Prostate gland (tissue), 2 donors: ENCODE data around the gene PLEKHA7. TPM values are rescaled to one million over a fixed set of nuclear protein-coding genes. Genes with fewer than 3 reads are reported as not detected.

Experiments used
- DNase-seq: peaks from one replicate; pipeline ENCODE4 v3.0.0-alpha.2; 2019; ENCODE audit warnings: low spot score
- H3K27ac ChIP-seq, 2 donors: fragments of 200-600 bp; sonication (generic); 2 replicates each; pipeline ENCODE4 v1.5.1; 2017 to 2019
- H3K27me3 ChIP-seq: fragments of 200-600 bp; sonication (generic); replicated peaks from 2 replicates; pipeline ENCODE4 v1.5.1; 2019; ENCODE audit not compliant: insufficient read depth
- H3K36me3 ChIP-seq, 2 donors: fragments of 200-600 bp; sonication (generic); 1 replicate in 1 of 2; 2 replicates in 1 of 2; pipeline versions ENCODE4 v1.5.1 to v1.8.1; 2017 to 2019
- H3K4me1 ChIP-seq: fragments of 200-600 bp; sonication (generic); replicated peaks from 2 replicates; pipeline ENCODE4 v1.5.1; 2019
- H3K4me3 ChIP-seq, 2 donors: fragments of 200-600 bp; sonication (generic); 2 replicates each; pipeline ENCODE4 v1.5.1; 2017 to 2019
- H3K9me3 ChIP-seq: fragments of 200-600 bp; sonication (generic); 2 replicates; pipeline ENCODE4 v1.5.1; 2017
- POLR2A ChIP-seq: fragments of 450-650 bp; IDR thresholded peaks from one replicate; pipeline ENCODE4 v1.6.1; 2016; ENCODE audit warnings: antibody characterized with exemption, mild to moderate bottlenecking
- POLR2AphosphoS5 ChIP-seq: sonication (generic); formaldehyde crosslinking; IDR thresholded peaks from one replicate; pipeline ENCODE4 v1.6.1; 2017; ENCODE audit warnings: antibody characterized with exemption
- WGBS: methylation state at CpG from one replicate; pipeline ENCODE4 v1.1.5; 2018; 5-methylcytosine and 5-hydroxymethylcytosine counted together
- intact Hi-C: fragments of 100-400 bp; cut with DNase I; formaldehyde crosslinking; loops from one replicate; pipeline ENCODE4 v1.14.2; 2022
- total RNA-seq, 2 donors: library from RNA; depleted of rRNA; stranded (reverse); fragments of >200 nt; gene quantifications; one replicate each; pipeline ENCODE4 v1.1.0, GENCODE V29; 2016
- TF ChIP-seq, protein P1 (sequence below), 4 experiments: fragments of 200-600 bp in 2 of 4; fragments of 450-650 bp in 2 of 4; sonication (generic) in 2 of 4; IDR thresholded peaks; 1 replicate in 3 of 4; 2 replicates in 1 of 4; pipeline ENCODE4 v1.5.1; 2016 to 2019; ENCODE audit warnings: antibody characterized with exemption in 4 of 4, mild to moderate bottlenecking in 2 of 4, moderate library complexity in 2 of 4

The PLEKHA7 gene
- total RNA-seq, 2 donors from 2014 or later = 14.6 to 38.3 TPM

DNA sequence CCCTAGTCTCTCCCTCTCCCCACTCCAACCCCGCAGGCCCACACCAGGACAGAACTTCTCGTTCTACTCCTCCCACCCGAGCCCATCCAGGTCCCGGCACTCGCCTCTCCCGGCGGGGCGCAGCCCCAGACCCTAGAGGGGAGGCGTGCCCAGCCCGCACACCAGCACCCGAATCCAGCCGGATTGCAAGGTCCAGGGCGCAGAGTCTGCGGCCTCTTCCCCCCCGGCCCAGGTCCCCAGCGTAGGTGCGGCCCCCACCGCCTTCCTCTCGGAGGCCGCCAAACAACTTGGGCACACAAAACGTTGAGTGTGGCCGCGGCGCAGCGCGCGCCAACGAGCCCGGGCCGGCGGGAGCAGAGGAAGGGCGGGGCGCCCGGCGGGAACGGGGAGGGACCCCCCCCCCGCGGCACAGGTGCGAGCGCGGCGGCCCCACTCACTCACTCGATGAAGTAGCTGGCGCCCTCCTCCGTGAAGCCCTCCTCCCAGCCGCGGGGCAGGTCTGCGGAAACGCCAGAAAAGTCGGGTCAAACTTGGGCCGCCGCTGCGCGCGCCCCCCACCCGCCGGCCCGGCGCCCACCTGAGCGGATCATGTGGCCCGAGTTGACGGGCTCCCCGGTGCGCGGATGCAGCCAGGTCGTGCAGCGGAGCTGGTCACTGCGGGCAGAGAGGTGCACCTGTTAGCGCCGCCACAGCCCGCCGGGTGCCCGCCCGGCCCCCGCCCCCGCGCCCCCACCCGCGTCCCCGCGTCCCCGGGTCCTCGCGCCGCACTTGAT is 480 bp downstream of the PLEKHA7 start:
- DNase-seq = no peak
- Histone ChIP-seq H3K9me3 (no peaks in the 10 kb centered on the region), H3K4me3 (peak overlapping the region; percentile 73 to 76), H3K36me3 (no peaks in the 10 kb centered on the region), H3K27me3 (no peaks in the 10 kb centered on the region), H3K27ac (peak overlapping the region in 1 of 2 donors; percentile 33), H3K4me1 (no peaks in the 10 kb centered on the region)
- TF ChIP-seq POLR2A = no peak
- TF ChIP-seq, protein P1, sequence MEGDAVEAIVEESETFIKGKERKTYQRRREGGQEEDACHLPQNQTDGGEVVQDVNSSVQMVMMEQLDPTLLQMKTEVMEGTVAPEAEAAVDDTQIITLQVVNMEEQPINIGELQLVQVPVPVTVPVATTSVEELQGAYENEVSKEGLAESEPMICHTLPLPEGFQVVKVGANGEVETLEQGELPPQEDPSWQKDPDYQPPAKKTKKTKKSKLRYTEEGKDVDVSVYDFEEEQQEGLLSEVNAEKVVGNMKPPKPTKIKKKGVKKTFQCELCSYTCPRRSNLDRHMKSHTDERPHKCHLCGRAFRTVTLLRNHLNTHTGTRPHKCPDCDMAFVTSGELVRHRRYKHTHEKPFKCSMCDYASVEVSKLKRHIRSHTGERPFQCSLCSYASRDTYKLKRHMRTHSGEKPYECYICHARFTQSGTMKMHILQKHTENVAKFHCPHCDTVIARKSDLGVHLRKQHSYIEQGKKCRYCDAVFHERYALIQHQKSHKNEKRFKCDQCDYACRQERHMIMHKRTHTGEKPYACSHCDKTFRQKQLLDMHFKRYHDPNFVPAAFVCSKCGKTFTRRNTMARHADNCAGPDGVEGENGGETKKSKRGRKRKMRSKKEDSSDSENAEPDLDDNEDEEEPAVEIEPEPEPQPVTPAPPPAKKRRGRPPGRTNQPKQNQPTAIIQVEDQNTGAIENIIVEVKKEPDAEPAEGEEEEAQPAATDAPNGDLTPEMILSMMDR (IDR thresholded peaks at IDR 0.05) = no peak
- TF ChIP-seq POLR2AphosphoS5 = no peak
- WGBS = 1% methylated on average over 49 of the region's 85 CpGs
- intact Hi-C loops = no loop called here

DNA sequence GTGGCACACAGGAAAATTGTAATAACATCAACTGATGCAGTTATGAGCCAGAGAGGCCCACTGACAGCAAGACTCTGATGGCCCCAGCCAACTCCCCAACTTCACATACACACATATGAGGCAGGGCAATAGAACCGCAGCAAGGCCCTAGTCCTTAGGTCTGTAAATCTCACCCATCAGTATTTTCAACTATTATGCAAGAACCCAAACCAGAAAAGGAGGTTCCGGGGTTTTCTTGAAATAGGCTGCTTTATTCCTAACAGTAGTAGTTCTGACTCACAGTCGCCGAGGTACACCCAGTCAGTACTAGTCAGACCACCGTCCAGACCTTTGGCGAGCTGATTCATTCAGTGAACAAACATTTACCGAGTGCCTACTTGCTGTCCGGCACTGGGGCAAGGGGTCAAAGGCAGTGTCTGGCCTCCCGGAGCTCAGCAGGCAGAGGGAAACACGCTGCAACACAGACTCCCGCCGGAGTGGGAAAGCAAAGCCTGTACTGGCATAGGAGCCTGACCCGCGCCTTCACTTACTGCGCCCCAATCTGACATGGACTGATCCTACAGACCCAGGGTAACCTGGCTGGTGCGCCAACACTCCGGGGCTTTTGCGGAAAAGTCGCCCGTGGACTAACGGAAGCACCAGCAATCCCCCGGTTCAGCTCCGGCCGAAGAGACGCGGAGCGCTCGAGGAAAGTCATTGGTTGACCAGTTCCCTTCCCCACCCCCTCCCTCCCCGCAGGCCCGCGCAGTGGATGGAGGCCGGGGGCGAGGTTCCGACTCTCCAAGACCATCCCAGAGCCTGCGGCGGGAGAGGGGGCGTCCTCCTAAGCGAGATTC is 1.3 kb downstream of the PLEKHA7 start:
- TF ChIP-seq POLR2AphosphoS5 = no peak
- TF ChIP-seq, protein P1 (IDR thresholded peaks at IDR 0.05) = no peak
- TF ChIP-seq POLR2A = peak; percentile 43
- WGBS = 19% methylated on average over 36 of the region's 38 CpGs

DNA sequence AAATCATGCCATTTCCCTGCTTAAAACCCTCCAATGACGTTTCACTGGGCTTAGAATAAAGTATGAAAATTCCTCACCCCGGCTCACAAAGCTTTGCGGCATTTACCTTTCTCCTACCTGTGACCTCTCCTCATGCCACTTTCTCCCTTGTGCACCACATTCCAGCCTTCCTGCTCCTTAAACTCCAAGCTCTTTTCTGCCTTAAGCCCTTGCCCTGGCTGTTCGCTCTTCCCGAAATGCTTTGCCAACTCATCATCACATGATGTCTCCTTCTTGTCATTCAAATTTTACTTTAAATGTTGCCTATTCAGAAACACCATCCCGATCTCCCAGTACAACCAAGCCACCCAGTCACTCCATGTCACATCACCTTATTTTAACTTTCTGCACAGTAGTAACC is 2.0 kb downstream of the PLEKHA7 start:
- no peak overlapping the region for H3K4me3 ChIP-seq
- no peak overlapping the region for H3K27ac ChIP-seq
- H3K36me3 ChIP-seq = no peaks in the 10 kb centered on the region
- no peaks in the 10 kb centered on the region for H3K27me3 ChIP-seq
- DNase-seq = no peak
- TF ChIP-seq POLR2A (no peak), POLR2AphosphoS5 (no peak)
- TF ChIP-seq, protein P1 (IDR thresholded peaks at IDR 0.05) = no peak
- intact Hi-C loops = no loop called here
- no peaks in the 10 kb centered on the region for H3K9me3 ChIP-seq
- WGBS = 84% methylated on average over 6 of the region's 6 CpGs
- H3K4me1 ChIP-seq = no peaks in the 10 kb centered on the region

More for the DNA sequence above, 1.3 kb downstream of the PLEKHA7 start:
- DNase-seq = peak; percentile 27
- Histone ChIP-seq H3K36me3 (no peaks in the 10 kb centered on the region), H3K27me3 (no peaks in the 10 kb centered on the region), H3K27ac (peak overlapping the region in 1 of 2 donors; percentile 33), H3K4me1 (no peaks in the 10 kb centered on the region), H3K4me3 (peak overlapping the region; percentile 73 to 76), H3K9me3 (no peaks in the 10 kb centered on the region)
- intact Hi-C loops = no loop called here

DNA sequence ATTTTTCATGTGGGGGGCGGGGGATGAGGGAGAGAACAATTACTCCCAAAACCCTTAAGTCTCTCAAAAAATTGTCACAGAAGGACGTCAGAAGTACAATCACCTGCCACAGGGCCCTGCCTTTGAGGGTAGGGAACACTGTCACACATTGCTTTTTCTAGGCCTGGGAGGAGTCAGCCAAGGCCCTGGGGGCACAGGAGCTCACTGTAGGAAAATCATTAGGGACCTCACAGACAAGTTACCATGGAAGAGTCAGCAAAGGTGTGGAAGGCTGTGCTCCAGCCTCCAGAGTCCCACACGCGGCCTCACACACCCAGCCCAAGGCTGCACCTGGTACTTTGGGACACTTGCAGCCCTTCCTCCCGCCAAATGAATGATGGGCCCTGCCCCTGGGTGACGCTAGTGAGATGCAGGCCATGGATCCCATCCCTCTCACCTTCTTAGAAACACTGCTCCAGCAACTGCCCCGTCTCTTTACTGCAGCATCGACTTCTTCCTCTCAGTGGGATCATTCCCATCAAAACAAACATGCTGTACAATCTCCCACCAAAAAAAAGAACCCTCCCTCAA is 3.3 kb downstream of the PLEKHA7 start:
- no peak for DNase-seq
- no peak overlapping the region for H3K27ac ChIP-seq
- no peaks in the 10 kb centered on the region for H3K4me1 ChIP-seq
- intact Hi-C loops = no loop called here
- no peaks in the 10 kb centered on the region for H3K9me3 ChIP-seq
- TF ChIP-seq POLR2AphosphoS5 (no peak), POLR2A (no peak)
- TF ChIP-seq, protein P1 (IDR thresholded peaks at IDR 0.05) = no peak
- H3K4me3 ChIP-seq = no peak overlapping the region
- 87% methylated on average over 7 of the region's 8 CpGs for WGBS
- no peaks in the 10 kb centered on the region for H3K36me3 ChIP-seq
- no peaks in the 10 kb centered on the region for H3K27me3 ChIP-seq
